HG03521 (cell line): ENCODE results near the gene DDX49.

Experiments used
- ATAC-seq: cut with Tn5 transposase; IDR thresholded peaks from one replicate; pipeline ENCODE4 v1.9.1; 2021; ENCODE audit warnings: mild to moderate bottlenecking, moderate library complexity; ENCODE audit not compliant: unreplicated experiment

Gene DDX49

GRCh38 chr19:18972301-18972811, 52.8 kb downstream of the DDX49 start:
- no peak for ATAC-seq

- ATAC-seq, result no peak
Measured at GRCh38 chr19:18972851-18973250, 53.3 kb downstream of the DDX49 start.

GRCh38 chr19:18975011-18975410, 55.5 kb downstream of the DDX49 start:
- ATAC-seq, result no peak

GRCh38 chr19:18975869-18976268, 56.4 kb downstream of the DDX49 start:
- ATAC-seq, result no peak
